PC-9 (cell line): Measurements from ENCODE around the gene ILKAP. TPM values are rescaled to one million over a fixed set of nuclear protein-coding genes. Genes with fewer than 3 reads are reported as not detected.

Source experiments
- BruUV-seq: library from RNA; stranded (reverse); fragments of 400-500 nt; replicated peaks from 2 replicates; lab custom pipeline; 2021; lab: Mats Ljungman, UMichigan
- CTCF ChIA-PET: fragments of 300-600 bp; sonication (Branson Sonifier 250); formaldehyde crosslinking; loops from one replicate; lab custom pipeline; 2022; ENCODE audit warnings: antibody characterized with exemption; lab: Charles Lee
- POLR2A ChIA-PET: fragments of 300-600 bp; sonication (Branson Sonifier 250); formaldehyde crosslinking; loops from one replicate; lab custom pipeline; 2022; ENCODE audit warnings: antibody characterized with exemption; ENCODE audit not compliant: unreplicated experiment; lab: Charles Lee
- DNase-seq, 2 experiments: peaks; one replicate each; pipeline versions ENCODE4 v3.0.0 to v3.0.0-alpha.2; 2015 to 2022; ENCODE audit warnings: mixed read lengths in 1 of 2
- H2AFZ ChIP-seq: fragments of 200-600 bp; sonication (generic); 2 replicates; pipeline ENCODE4 v1.8.1; 2017; ENCODE audit warnings: antibody characterized with exemption
- H3F3A ChIP-seq: fragments of 200-600 bp; sonication (generic); 2 replicates; pipeline ENCODE4 v1.8.1; 2017; ENCODE audit warnings: antibody characterized with exemption, mild to moderate bottlenecking, low read depth; ENCODE audit not compliant: insufficient read depth
- H3K27ac ChIP-seq: fragments of 200-600 bp; sonication (generic); 2 replicates; pipeline ENCODE4 v1.6.1; 2016; ENCODE audit warnings: mixed run types
- H3K27me3 ChIP-seq: fragments of 200-600 bp; sonication (generic); 2 replicates; pipeline ENCODE4 v1.6.1; 2016; ENCODE audit warnings: low read depth, mixed run types; ENCODE audit not compliant: insufficient read depth
- H3K36me3 ChIP-seq: fragments of 200-600 bp; sonication (generic); 2 replicates; pipeline ENCODE4 v1.6.1; 2016; ENCODE audit warnings: low read depth, mixed run types
- H3K4me1 ChIP-seq: fragments of 200-600 bp; sonication (generic); replicated peaks from 2 replicates; pipeline ENCODE4 v1.6.1; 2016; ENCODE audit warnings: mixed run types; ENCODE audit not compliant: insufficient read depth
- H3K4me2 ChIP-seq: fragments of 200-600 bp; sonication (generic); 2 replicates; pipeline ENCODE4 v1.6.1; 2017; ENCODE audit warnings: mixed run types
- H3K4me3 ChIP-seq: fragments of 200-600 bp; sonication (generic); 2 replicates; pipeline ENCODE4 v1.6.1; 2016; ENCODE audit warnings: mixed run types
- H3K79me2 ChIP-seq: fragments of 200-600 bp; sonication (generic); 2 replicates; pipeline ENCODE4 v1.6.1; 2017; ENCODE audit warnings: low read depth, mixed run types
- H3K9me2 ChIP-seq: fragments of 200-600 bp; sonication (generic); 2 replicates; pipeline ENCODE4 v1.8.1; 2017; ENCODE audit warnings: mild to moderate bottlenecking; ENCODE audit not compliant: insufficient read depth
- H3K9me3 ChIP-seq: fragments of 200-600 bp; sonication (generic); 2 replicates; pipeline ENCODE4 v1.8.1; 2016; ENCODE audit warnings: low read depth; ENCODE audit not compliant: insufficient read depth
- H4K20me1 ChIP-seq: fragments of 200-600 bp; sonication (generic); 2 replicates; pipeline ENCODE4 v1.8.1; 2017; ENCODE audit not compliant: insufficient read depth
- CTCF ChIP-seq: fragments of 200-600 bp; sonication (generic); conservative IDR thresholded peaks from 2 replicates; pipeline ENCODE4 v1.6.1; 2017; ENCODE audit warnings: mixed run types, antibody characterized with exemption, mild to moderate bottlenecking, moderate library complexity
- EZH2 ChIP-seq: fragments of 200-600 bp; sonication (generic); IDR thresholded peaks from 2 replicates; pipeline ENCODE4 v1.8.0; 2017; ENCODE audit warnings: antibody characterized with exemption, low read depth
- intact Hi-C: fragments of 100-400 bp; cut with micrococcal nuclease; formaldehyde crosslinking; loops from one replicate; pipeline ENCODE4 v1.10.0; 2022; ENCODE audit not compliant: unreplicated experiment
- total RNA-seq: library from RNA; stranded (reverse); gene quantifications from 2 replicates; pipeline ENCODE4 v1.2.3, GENCODE V29; 2021

Gene ILKAP
- total RNA-seq, 1 experiment from 2014 or later: 55.6 TPM

- no peak overlapping the region for H2AFZ ChIP-seq
- H3K27me3 ChIP-seq: peaks cover 30% of the 10 kb centered on the region
- ChIA-PET CTCF (interaction anchor here (0.6 kb wide), 1 partner anchor 259 kb away, joined by 4 read pairs; no protein-coding TSS in a partner anchor), POLR2A (interaction anchor here (0.5 kb wide), 1 partner anchor 290 kb away, joined by 3 read pairs; no protein-coding TSS in a partner anchor)
- H3F3A ChIP-seq: peaks cover 11% of the 10 kb centered on the region; the same call in 1 of the 2 replicates
- H3K36me3 ChIP-seq: no peaks in the 10 kb centered on the region
- TF ChIP-seq EZH2 (no peak), CTCF (no peak)
- H3K9me3 ChIP-seq: no peaks in the 10 kb centered on the region
- DNase-seq: no peak
- intact Hi-C loops: no loop called here
- no peaks in the 10 kb centered on the region for H3K79me2 ChIP-seq
- no TSS peak for BruUV-seq
- no peaks in the 10 kb centered on the region for H4K20me1 ChIP-seq
- H3K4me1 ChIP-seq: no peaks in the 10 kb centered on the region; the same call in 1 of the 2 replicates
- no peaks in the 10 kb centered on the region for H3K9me2 ChIP-seq
- no peak overlapping the region for H3K4me3 ChIP-seq
- H3K27ac ChIP-seq: no peak overlapping the region
- no peak overlapping the region for H3K4me2 ChIP-seq
Measured at GRCh38 chr2:238237431-238238135, 34.1 kb upstream of the ILKAP start.

GRCh38 chr2:238236571-238236970, 33.1 kb upstream of the ILKAP start:
- intact Hi-C loops: no loop called here

GRCh38 chr2:238235856-238236255, 32.4 kb upstream of the ILKAP start:
- Histone ChIP-seq H3K79me2 (no peaks in the 10 kb centered on the region), H3K27ac (no peak overlapping the region), H2AFZ (no peak overlapping the region), H3K9me3 (no peaks in the 10 kb centered on the region), H3K4me3 (no peak overlapping the region), H3F3A (peaks cover 11% of the 10 kb centered on the region; the same call in 1 of the 2 replicates), H3K4me2 (no peak overlapping the region), H4K20me1 (no peaks in the 10 kb centered on the region), H3K4me1 (no peaks in the 10 kb centered on the region; the same call in 1 of the 2 replicates), H3K27me3 (peaks cover 32% of the 10 kb centered on the region), H3K36me3 (no peaks in the 10 kb centered on the region), H3K9me2 (no peaks in the 10 kb centered on the region)
- POLR2A ChIA-PET: no interaction called here
- no TSS peak for BruUV-seq
- CTCF ChIA-PET: no interaction called here
- intact Hi-C loops: no loop called here
- DNase-seq: no peak
- TF ChIP-seq CTCF (no peak), EZH2 (no peak)

More at GRCh38 chr2:238236571-238236970, 33.1 kb upstream of the ILKAP start:
- no peak overlapping the region for H2AFZ ChIP-seq
- no TSS peak for BruUV-seq
- no peaks in the 10 kb centered on the region for H3K9me3 ChIP-seq
- H3K9me2 ChIP-seq: no peaks in the 10 kb centered on the region
- H4K20me1 ChIP-seq: no peaks in the 10 kb centered on the region
- peaks cover 30% of the 10 kb centered on the region for H3K27me3 ChIP-seq
- H3K79me2 ChIP-seq: no peaks in the 10 kb centered on the region
- no peaks in the 10 kb centered on the region for H3K36me3 ChIP-seq
- no peaks in the 10 kb centered on the region; the same call in 1 of the 2 replicates for H3K4me1 ChIP-seq
- no peak overlapping the region for H3K4me3 ChIP-seq
- peak in 1 of 2 experiments; percentile 20 for DNase-seq
- H3K27ac ChIP-seq: no peak overlapping the region
- CTCF ChIA-PET: no interaction called here
- no peak overlapping the region for H3K4me2 ChIP-seq
- no peak for TF ChIP-seq CTCF
- no peak for TF ChIP-seq EZH2
- peaks cover 11% of the 10 kb centered on the region; the same call in 1 of the 2 replicates for H3F3A ChIP-seq
- POLR2A ChIA-PET: interaction anchor here (0.6 kb wide), 1 partner anchor 652 kb away, joined by 5 read pairs; no protein-coding TSS in a partner anchor
